ENCODE data around the gene FOXB1. TPM values are rescaled to one million over a fixed set of nuclear protein-coding genes. Genes with fewer than 3 reads are reported as not detected.

Gene FOXB1
- total and polyA plus RNA-seq, 2 of the 13 experiments (the other 11 are each of a cell fraction or from before 2014, with no cell fraction given): not detected

DNA sequence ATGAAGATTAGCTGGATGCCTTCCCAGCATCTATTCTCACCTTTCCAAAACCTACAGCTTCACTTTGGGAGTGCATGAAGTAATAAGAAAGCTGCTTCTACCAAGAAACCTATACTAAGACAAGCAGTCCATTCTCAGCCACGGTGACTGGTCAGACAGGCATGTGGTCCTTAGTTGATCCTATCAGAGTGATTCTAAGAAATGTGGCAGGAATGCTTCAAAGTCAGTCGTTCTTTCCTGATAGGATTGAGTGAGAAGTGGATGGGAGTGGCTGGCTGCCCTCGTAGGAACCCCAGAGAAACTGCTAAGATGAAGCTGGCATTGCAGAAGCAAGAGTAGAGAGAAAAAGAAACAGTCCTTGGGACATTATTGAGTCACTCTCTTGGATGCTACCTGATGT, 16.6 kb downstream of the FOXB1 start (continued):
- TF ChIP-seq IRF2 (CRISPR knock-in tag; IDR thresholded peaks at IDR 0.05): no peak
- no peak for TF ChIP-seq ZNF782 (CRISPR knock-in tag; IDR thresholded peaks at IDR 0.05; ENCODE audit: borderline replicate concordance)
- no peak for TF ChIP-seq ZNF431 (CRISPR knock-in tag; IDR thresholded peaks at IDR 0.05; ENCODE audit: borderline replicate concordance, low read depth)
- no peak for TF ChIP-seq HNRNPK (IDR thresholded peaks at IDR 0.05; ENCODE audit: low read depth, low read length, poor library complexity, severe bottlenecking)
- TF ChIP-seq FOXM1 (CRISPR knock-in tag; IDR thresholded peaks at IDR 0.05): no peak
- TF ChIP-seq, protein P1, sequence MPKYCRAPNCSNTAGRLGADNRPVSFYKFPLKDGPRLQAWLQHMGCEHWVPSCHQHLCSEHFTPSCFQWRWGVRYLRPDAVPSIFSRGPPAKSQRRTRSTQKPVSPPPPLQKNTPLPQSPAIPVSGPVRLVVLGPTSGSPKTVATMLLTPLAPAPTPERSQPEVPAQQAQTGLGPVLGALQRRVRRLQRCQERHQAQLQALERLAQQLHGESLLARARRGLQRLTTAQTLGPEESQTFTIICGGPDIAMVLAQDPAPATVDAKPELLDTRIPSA (CRISPR knock-in tag; IDR thresholded peaks at IDR 0.05; ENCODE audit: borderline replicate concordance): no peak

DNA sequence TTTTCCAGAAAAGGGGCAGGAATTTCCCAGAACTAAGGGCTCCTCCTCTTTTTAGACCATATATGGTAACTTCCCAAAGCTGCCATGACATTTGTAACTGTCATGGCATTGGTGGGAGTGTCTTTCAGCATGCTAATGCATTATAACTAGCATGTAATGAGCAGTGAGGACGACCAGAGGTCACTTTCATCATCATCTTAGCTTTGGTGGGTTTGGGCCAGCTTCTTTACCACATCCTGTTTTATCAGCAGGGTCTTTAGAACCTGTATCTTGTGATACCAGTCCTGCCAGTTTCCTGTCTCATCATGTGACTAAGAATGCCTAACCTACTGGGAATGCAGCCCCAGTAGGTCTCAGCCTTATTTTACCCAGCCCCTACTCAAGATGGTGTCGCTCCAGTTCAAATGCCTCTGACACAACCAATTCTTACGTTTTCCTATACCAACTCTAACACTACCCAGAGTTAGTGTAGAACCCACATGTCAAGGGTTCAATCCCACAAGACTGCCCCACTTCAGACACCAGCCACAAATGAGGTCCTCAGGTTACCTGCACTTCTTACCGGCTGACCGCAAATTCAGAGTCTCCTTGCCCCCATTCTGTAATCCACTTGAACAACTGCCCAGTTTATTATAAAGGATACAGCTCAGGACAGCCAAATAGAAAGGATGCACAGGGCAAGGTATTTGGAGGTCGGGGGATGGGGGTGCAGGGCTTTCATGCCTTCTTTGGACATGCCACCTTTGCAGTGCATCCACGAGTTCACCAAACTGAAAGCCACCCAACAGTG, 17.7 kb downstream of the FOXB1 start:
- Histone ChIP-seq H3K4me2 (ENCODE audit: low read depth, low read length) (no peak overlapping the region), H3K9ac (ENCODE audit: insufficient read depth, low read depth, low read length) (no peak overlapping the region), H3K9me3 (ENCODE audit: low read length) (no peaks in the 10 kb centered on the region), H3K4me1 (ENCODE audit: insufficient read depth, low read length) (no peaks in the 10 kb centered on the region), H3K79me2 (ENCODE audit: insufficient read depth, low read length) (no peaks in the 10 kb centered on the region), H3K27me3 (ENCODE audit: control insufficient read depth in 1 of 2, insufficient read depth in 2 of 2, low read length in 2 of 2) (no peaks in the 10 kb centered on the region), H4K20me1 (ENCODE audit: insufficient read depth, low read length) (no peaks in the 10 kb centered on the region), H3K4me3 (replicated peaks in 1 of 3; ENCODE audit: insufficient read depth in 1 of 3, low read depth in 2 of 3, low read length in 3 of 3) (no peak overlapping the region), H2AFZ (ENCODE audit: low read length) (no peak overlapping the region), H3K27ac (ENCODE audit: extremely low read length, insufficient read depth, low read length) (no peak overlapping the region), H3K36me3 (replicated peaks in 1 of 2; ENCODE audit: control insufficient read depth in 1 of 2, insufficient read depth in 2 of 2, low read length in 2 of 2) (no peaks in the 10 kb centered on the region)
- intact Hi-C loops (cut with micrococcal nuclease; ENCODE audit: unreplicated experiment): no loop called here
- BruUV-seq (replicated peaks): no TSS peak
- in situ Hi-C loops (cut with HindIII; ENCODE audit: extremely low pct_ligation_motif_present, low pct_unique_long_range_greater_than_20kb): no loop called here
- CTCF ChIA-PET (ENCODE audit: low intra/inter-chr PET ratio, low total read pairs): no interaction called here
- WGBS (ENCODE audit: low lambda C conversion rate): 42% methylated on average over 7 of the region's 7 CpGs
- no peak for ATAC-seq
- POLR2A ChIA-PET: no interaction called here
- DNase-seq (ENCODE audit: low spot score): no peak
- no peak for FAIRE-seq
- TF ChIP-seq KLF9 (CRISPR knock-in tag; IDR thresholded peaks at IDR 0.05; ENCODE audit: low read depth) (no peak), MXI1 (IDR thresholded peaks at IDR 0.05; ENCODE audit: borderline replicate concordance, low read depth, low read length) (no peak), GABPB1 (CRISPR knock-in tag; IDR thresholded peaks at IDR 0.05) (no peak), ADNP (CRISPR knock-in tag; IDR thresholded peaks at IDR 0.05) (no peak), JUND (CRISPR knock-in tag; IDR thresholded peaks at IDR 0.05) (no peak)
- TF ChIP-seq, protein P2, sequence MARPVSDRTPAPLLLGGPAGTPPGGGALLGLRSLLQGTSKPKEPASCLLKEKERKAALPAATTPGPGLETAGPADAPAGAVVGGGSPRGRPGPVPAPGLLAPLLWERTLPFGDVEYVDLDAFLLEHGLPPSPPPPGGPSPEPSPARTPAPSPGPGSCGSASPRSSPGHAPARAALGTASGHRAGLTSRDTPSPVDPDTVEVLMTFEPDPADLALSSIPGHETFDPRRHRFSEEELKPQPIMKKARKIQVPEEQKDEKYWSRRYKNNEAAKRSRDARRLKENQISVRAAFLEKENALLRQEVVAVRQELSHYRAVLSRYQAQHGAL (CRISPR knock-in tag; IDR thresholded peaks at IDR 0.05; ENCODE audit: not compliant biosample characterization): no peak
- TF ChIP-seq, protein P3, sequence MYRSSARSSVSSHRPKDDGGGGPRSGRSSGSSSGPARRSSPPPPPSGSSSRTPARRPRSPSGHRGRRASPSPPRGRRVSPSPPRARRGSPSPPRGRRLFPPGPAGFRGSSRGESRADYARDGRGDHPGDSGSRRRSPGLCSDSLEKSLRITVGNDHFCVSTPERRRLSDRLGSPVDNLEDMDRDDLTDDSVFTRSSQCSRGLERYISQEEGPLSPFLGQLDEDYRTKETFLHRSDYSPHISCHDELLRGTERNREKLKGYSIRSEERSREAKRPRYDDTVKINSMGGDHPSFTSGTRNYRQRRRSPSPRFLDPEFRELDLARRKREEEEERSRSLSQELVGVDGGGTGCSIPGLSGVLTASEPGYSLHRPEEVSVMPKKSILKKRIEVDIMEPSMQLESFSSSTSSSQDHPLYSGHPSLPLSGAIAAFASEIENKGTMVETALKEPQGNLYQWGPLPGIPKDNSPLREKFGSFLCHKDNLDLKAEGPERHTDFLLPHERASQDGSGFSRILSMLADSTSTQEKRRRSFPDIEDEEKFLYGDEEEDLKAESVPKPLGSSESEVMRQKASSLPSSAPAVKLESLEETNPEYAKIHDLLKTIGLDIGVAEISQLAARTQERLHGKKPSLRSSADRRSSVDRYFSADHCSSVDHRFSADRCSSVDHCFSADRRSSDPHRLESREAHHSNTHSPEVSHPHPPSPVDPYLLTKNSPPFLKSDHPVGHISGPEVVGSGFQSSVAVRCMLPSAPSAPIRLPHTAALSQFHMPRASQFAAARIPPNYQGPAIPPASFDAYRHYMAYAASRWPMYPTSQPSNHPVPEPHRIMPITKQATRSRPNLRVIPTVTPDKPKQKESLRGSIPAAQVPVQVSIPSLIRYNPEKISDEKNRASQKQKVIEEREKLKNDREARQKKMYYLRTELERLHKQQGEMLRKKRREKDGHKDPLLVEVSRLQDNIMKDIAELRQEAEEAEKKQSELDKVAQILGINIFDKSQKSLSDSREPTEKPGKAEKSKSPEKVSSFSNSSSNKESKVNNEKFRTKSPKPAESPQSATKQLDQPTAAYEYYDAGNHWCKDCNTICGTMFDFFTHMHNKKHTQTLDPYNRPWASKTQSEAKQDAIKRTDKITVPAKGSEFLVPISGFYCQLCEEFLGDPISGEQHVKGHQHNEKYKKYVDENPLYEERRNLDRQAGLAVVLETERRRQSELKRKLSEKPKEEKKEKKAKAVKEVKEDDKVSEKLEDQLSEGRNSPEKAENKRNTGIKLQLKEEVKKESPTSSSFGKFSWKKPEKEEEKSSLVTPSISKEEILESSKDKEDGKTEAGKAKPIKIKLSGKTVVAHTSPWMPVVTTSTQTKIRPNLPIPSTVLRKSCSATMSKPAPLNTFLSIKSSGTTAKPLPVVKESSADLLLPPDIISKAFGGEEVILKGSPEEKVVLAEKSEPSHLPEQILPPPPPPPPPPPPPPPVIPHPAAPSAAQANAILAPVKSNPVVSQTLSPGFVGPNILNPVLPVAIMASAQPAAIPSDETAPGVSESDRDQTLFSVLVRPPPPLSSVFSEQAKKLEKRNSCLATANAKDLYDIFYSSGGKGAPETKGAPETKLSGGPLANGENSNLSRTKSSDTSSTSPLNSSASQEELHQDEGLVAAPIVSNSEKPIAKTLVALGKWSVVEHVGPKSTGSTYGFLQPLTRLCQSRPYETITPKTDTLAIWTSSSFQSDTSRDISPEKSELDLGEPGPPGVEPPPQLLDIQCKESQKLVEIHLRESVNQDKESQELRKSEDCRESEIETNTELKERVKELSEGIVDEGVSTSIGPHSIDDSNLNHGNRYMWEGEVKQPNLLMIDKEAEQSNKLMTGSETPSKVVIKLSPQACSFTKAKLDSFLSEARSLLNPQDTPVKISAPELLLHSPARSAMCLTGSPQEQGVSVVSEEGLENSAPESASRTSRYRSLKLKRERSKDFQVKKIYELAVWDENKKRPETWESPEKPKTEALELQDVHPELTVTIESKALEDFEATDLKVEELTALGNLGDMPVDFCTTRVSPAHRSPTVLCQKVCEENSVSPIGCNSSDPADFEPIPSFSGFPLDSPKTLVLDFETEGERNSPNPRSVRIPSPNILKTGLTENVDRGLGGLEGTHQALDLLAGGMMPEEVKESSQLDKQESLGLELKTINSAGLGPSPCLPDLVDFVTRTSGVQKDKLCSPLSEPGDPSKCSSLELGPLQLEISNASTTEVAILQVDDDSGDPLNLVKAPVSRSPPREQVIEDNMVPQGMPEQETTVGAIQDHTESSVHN (CRISPR knock-in tag; IDR thresholded peaks at IDR 0.05): no peak
